Ishikawa (cell line): ENCODE data around the gene ULBP2.

Experiments used
- CEBPB ChIP-seq: IDR thresholded peaks from 2 replicates; pipeline ENCODE4 v1.6.1; 2012
- CREB1 ChIP-seq: IDR thresholded peaks from 2 replicates; pipeline ENCODE4 v1.6.1; 2012; ENCODE audit warnings: low read depth
- EGR1 ChIP-seq: IDR thresholded peaks from 2 replicates; pipeline ENCODE4 v1.6.1; 2012
- EP300 ChIP-seq: IDR thresholded peaks from 2 replicates; pipeline ENCODE4 v1.6.1; 2012; ENCODE audit warnings: borderline replicate concordance
- FOXM1 ChIP-seq: IDR thresholded peaks from 2 replicates; pipeline ENCODE4 v1.6.1; 2012; ENCODE audit warnings: low read depth, borderline replicate concordance
- NFIC ChIP-seq: IDR thresholded peaks from 2 replicates; pipeline ENCODE4 v1.6.1; 2012
- RAD21 ChIP-seq: IDR thresholded peaks from 2 replicates; pipeline ENCODE4 v1.6.1; 2012; ENCODE audit warnings: low read depth
- TAF1 ChIP-seq: IDR thresholded peaks from 2 replicates; pipeline ENCODE4 v1.6.1; 2012; ENCODE audit warnings: low read depth, mild to moderate bottlenecking
- TCF12 ChIP-seq: IDR thresholded peaks from 2 replicates; pipeline ENCODE4 v1.6.1; 2012; ENCODE audit warnings: low read depth
- TEAD4 ChIP-seq: IDR thresholded peaks from 2 replicates; pipeline ENCODE4 v1.6.1; 2012
- YY1 ChIP-seq: IDR thresholded peaks from 2 replicates; pipeline ENCODE4 v1.6.1; 2012; ENCODE audit warnings: low read depth
- ZBTB7A ChIP-seq: IDR thresholded peaks from 2 replicates; pipeline ENCODE4 v1.6.1; 2012; ENCODE audit warnings: low read depth
- TF ChIP-seq, protein P1 (sequence below): IDR thresholded peaks from 2 replicates; pipeline ENCODE4 v1.6.1; 2012; ENCODE audit warnings: low read depth, mild to moderate bottlenecking
- TF ChIP-seq, protein P2 (sequence below): IDR thresholded peaks from 2 replicates; pipeline ENCODE4 v1.6.1; 2012
- TF ChIP-seq, protein P3 (sequence below): IDR thresholded peaks from 2 replicates; pipeline ENCODE4 v1.6.1; 2012

ULBP2 gene

DNA sequence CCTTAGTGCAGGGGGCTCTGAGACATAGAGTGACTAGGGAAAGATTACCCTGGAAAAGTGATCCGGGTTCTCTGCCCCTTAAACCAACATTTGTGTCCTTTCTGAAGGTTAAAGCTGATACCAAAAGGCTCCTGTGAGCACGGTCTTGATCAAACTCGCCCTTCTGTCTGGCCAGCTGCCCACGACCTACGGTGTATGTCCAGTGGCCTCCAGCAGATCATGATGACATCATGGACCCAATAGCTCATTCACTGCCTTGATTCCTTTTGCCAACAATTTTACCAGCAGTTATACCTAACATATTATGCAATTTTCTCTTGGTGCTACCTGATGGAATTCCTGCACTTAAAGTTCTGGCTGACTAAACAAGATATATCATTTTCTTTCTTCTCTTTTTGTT, 6.8 kb downstream of the ULBP2 start:
- TF ChIP-seq, protein P1, sequence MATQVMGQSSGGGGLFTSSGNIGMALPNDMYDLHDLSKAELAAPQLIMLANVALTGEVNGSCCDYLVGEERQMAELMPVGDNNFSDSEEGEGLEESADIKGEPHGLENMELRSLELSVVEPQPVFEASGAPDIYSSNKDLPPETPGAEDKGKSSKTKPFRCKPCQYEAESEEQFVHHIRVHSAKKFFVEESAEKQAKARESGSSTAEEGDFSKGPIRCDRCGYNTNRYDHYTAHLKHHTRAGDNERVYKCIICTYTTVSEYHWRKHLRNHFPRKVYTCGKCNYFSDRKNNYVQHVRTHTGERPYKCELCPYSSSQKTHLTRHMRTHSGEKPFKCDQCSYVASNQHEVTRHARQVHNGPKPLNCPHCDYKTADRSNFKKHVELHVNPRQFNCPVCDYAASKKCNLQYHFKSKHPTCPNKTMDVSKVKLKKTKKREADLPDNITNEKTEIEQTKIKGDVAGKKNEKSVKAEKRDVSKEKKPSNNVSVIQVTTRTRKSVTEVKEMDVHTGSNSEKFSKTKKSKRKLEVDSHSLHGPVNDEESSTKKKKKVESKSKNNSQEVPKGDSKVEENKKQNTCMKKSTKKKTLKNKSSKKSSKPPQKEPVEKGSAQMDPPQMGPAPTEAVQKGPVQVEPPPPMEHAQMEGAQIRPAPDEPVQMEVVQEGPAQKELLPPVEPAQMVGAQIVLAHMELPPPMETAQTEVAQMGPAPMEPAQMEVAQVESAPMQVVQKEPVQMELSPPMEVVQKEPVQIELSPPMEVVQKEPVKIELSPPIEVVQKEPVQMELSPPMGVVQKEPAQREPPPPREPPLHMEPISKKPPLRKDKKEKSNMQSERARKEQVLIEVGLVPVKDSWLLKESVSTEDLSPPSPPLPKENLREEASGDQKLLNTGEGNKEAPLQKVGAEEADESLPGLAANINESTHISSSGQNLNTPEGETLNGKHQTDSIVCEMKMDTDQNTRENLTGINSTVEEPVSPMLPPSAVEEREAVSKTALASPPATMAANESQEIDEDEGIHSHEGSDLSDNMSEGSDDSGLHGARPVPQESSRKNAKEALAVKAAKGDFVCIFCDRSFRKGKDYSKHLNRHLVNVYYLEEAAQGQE: no peak
- no peak for TF ChIP-seq NFIC
- TF ChIP-seq YY1: no peak
- TF ChIP-seq FOXM1: no peak
- TF ChIP-seq CREB1: no peak
- TF ChIP-seq EP300: no peak

DNA sequence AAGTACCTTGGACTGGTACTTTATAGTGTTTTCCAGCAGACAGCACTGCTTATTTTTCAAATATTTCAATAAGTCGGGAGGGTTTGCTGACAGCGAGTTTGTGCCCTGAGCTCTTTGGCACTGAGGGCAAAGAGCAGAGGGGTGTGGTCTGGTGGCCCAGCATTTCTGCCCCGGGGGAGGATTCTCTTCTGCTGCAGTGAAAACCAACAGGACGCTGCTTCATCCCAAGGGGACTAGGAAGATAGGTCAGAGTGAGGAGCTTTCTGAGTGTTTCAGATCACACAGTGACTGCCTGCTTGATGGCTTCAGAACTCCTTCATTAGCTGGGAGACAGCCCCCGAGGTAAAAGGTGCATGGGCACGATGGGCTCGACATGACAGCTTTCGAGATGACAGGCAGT, 8.6 kb downstream of the ULBP2 start:
- TF ChIP-seq ZBTB7A (no peak), RAD21 (no peak), CREB1 (no peak), FOXM1 (no peak), EGR1 (no peak), TCF12 (no peak), EP300 (no peak), CEBPB (no peak), TEAD4 (no peak)
- TF ChIP-seq, protein P2, sequence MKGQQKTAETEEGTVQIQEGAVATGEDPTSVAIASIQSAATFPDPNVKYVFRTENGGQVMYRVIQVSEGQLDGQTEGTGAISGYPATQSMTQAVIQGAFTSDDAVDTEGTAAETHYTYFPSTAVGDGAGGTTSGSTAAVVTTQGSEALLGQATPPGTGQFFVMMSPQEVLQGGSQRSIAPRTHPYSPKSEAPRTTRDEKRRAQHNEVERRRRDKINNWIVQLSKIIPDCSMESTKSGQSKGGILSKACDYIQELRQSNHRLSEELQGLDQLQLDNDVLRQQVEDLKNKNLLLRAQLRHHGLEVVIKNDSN: no peak
- TF ChIP-seq, protein P1: no peak

DNA sequence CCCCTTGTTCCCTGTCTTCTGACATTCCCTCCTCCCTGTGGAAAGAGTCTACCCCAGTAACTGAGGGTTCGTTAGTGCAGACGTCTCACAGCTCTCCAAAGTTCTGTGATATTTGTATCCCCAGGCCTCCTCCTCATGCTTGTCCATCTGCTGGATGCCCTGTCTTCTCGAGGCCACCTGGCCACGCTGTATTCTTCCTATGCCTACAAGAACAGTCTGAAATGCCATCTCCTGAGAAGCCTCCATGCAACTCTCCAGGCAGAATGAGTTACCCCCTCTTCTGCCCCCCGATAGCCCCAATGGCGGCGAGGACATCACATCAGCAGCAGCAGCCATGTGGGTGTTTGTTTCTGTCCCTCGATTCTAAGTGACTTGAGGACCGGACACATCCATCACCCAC, 9.3 kb downstream of the ULBP2 start:
- TF ChIP-seq, protein P1: no peak
- TF ChIP-seq CREB1 (no peak), RAD21 (no peak), TCF12 (no peak), NFIC (no peak), EGR1 (no peak), CEBPB (no peak), TEAD4 (no peak)
- TF ChIP-seq, protein P3, sequence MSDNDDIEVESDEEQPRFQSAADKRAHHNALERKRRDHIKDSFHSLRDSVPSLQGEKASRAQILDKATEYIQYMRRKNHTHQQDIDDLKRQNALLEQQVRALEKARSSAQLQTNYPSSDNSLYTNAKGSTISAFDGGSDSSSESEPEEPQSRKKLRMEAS: no peak

DNA sequence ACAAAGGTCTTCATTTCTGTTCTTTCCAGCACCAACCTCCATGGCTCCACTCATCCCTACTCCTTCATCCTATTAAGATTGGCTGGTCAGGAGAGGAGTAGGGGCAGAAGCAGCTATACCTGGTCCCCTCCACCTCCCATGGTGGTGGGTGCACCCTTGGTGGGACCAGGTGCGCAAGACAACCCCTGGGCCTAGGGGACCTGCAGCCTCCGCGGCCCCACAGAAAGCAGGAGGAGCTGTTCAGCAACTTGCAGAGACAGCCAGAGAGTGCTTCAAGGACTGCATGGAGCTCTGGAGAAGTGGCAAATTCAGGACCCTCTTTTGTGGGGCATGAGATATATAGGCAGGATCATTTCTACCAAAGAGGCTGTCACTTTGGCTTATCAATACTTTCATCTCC, 9.8 kb downstream of the ULBP2 start:
- TF ChIP-seq RAD21: no peak
- TF ChIP-seq EP300: no peak
- TF ChIP-seq, protein P2: no peak
- TF ChIP-seq, protein P1: no peak
- TF ChIP-seq TCF12: no peak
- TF ChIP-seq TAF1: no peak
- TF ChIP-seq, protein P3: no peak
- no peak for TF ChIP-seq CEBPB
- no peak for TF ChIP-seq CREB1
- no peak for TF ChIP-seq EGR1
- TF ChIP-seq NFIC: no peak
- TF ChIP-seq FOXM1: no peak
- no peak for TF ChIP-seq TEAD4
- TF ChIP-seq YY1: no peak
- no peak for TF ChIP-seq ZBTB7A
